Loucy (cell line): ENCODE measurements around the gene STXBP1.

Experiments used
- H2AFZ ChIP-seq: fragments of 200-600 bp; sonication (generic); 2 replicates; pipeline ENCODE4 v1.6.0; 2016; ENCODE audit warnings: antibody characterized with exemption, mild to moderate bottlenecking, low read length, moderate library complexity
- H3F3A ChIP-seq: fragments of 200-600 bp; 2 replicates; pipeline ENCODE4 v1.6.0; 2016; ENCODE audit warnings: antibody characterized with exemption, low read depth, mild to moderate bottlenecking
- H3K27me3 ChIP-seq: fragments of 200-600 bp; sonication (generic); 2 replicates; pipeline ENCODE4 v1.6.1; 2014; ENCODE audit warnings: low read length, mild to moderate bottlenecking; ENCODE audit not compliant: insufficient read depth, poor library complexity, severe bottlenecking
- H3K36me3 ChIP-seq: fragments of 200-600 bp; sonication (generic); 2 replicates; pipeline ENCODE4 v1.6.1; 2016; ENCODE audit warnings: low read length; ENCODE audit not compliant: insufficient read depth
- H3K4me1 ChIP-seq: fragments of 200-600 bp; sonication (generic); 2 replicates; pipeline ENCODE4 v1.5.1; 2014; ENCODE audit warnings: low read length, mild to moderate bottlenecking; ENCODE audit not compliant: insufficient read depth, poor library complexity, severe bottlenecking
- H3K4me2 ChIP-seq: fragments of 200-600 bp; sonication (generic); 2 replicates; pipeline ENCODE4 v1.6.0; 2014; ENCODE audit warnings: antibody characterized with exemption, low read length, low read depth, mild to moderate bottlenecking; ENCODE audit not compliant: poor library complexity, severe bottlenecking
- H3K4me3 ChIP-seq: fragments of 200-600 bp; sonication (generic); 2 replicates; pipeline ENCODE4 v1.5.1; 2014; ENCODE audit warnings: low read length, mild to moderate bottlenecking, mixed read lengths; ENCODE audit not compliant: poor library complexity, severe bottlenecking
- H3K79me2 ChIP-seq: fragments of 200-600 bp; sonication (generic); 2 replicates; pipeline ENCODE4 v1.6.1; 2014; ENCODE audit warnings: low read length; ENCODE audit not compliant: insufficient read depth
- H3K9ac ChIP-seq: fragments of 200-600 bp; sonication (generic); 2 replicates; pipeline ENCODE4 v1.6.0; 2014; ENCODE audit warnings: mild to moderate bottlenecking, low read depth, low read length, moderate library complexity; ENCODE audit not compliant: poor library complexity, severe bottlenecking
- H3K9me2 ChIP-seq: fragments of 200-600 bp; sonication (generic); replicated peaks from 2 replicates; pipeline ENCODE4 v1.6.1; 2016; ENCODE audit warnings: low read depth, low read length, mixed read lengths
- H3K9me3 ChIP-seq: fragments of 200-600 bp; sonication (generic); 2 replicates; pipeline ENCODE4 v1.6.1; 2014; ENCODE audit warnings: mild to moderate bottlenecking, antibody characterized with exemption, low read length, low read depth; ENCODE audit not compliant: insufficient read depth
- H4K20me1 ChIP-seq: fragments of 200-600 bp; sonication (generic); 2 replicates; pipeline ENCODE4 v1.6.0; 2014; ENCODE audit warnings: antibody characterized with exemption, low read length, mild to moderate bottlenecking; ENCODE audit not compliant: insufficient read depth, poor library complexity, severe bottlenecking
- EZH2phosphoT487 ChIP-seq: fragments of 200-600 bp; IDR thresholded peaks from 2 replicates; pipeline ENCODE4 v1.6.1; 2018; ENCODE audit warnings: antibody characterized with exemption, mild to moderate bottlenecking, moderate library complexity, borderline replicate concordance
- TF ChIP-seq, protein P1 (sequence below): fragments of 200-600 bp; sonication (generic); conservative IDR thresholded peaks from 2 replicates; pipeline ENCODE4 v1.5.1; 2014; ENCODE audit warnings: mild to moderate bottlenecking, antibody characterized with exemption, low read length

Gene STXBP1

DNA sequence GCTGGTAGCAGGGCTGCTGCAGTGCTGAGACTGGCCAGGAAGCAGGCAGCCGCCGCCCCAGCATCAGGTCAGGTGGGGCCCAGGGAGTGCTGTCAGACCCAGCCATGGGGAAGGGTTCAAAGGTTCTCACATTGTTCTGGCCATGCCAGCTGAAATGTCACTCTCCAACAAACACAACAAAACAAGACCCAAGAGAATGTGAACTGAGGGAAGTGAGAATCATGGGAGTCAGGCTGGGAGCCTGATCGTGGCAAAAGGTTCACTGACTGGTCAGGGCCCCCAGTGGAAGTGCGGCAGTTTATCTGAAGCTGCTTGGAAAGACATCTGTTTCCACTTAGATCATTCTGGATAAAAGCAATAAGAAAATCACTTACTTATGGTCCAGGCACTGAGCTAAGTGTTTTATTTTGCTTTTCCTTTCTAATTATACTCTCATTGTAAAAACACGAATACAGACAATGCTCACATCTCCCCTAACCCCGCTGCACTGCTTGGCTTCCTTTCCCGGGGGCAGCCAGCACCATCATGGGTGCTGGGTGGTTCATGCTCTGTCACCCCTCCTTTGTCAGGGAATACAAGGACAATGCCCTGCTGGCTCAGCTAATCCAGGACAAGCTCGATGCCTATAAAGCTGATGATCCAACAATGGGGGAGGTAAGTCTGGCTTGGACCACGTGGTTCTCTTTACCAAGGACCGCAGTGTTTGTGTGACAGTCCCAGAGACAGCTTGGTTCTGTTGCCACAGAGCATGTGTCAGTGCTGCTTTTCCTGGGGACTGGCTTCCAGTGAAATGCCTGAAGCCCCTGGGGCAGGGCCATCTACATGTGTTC is 52.8 kb downstream of the STXBP1 start:
- H3K27me3 ChIP-seq: no peaks in the 10 kb centered on the region
- no peak overlapping the region for H3K9ac ChIP-seq
- no peaks in the 10 kb centered on the region for H3F3A ChIP-seq
- no peak overlapping the region for H3K4me2 ChIP-seq
- H3K9me3 ChIP-seq: no peaks in the 10 kb centered on the region
- TF ChIP-seq, protein P1, sequence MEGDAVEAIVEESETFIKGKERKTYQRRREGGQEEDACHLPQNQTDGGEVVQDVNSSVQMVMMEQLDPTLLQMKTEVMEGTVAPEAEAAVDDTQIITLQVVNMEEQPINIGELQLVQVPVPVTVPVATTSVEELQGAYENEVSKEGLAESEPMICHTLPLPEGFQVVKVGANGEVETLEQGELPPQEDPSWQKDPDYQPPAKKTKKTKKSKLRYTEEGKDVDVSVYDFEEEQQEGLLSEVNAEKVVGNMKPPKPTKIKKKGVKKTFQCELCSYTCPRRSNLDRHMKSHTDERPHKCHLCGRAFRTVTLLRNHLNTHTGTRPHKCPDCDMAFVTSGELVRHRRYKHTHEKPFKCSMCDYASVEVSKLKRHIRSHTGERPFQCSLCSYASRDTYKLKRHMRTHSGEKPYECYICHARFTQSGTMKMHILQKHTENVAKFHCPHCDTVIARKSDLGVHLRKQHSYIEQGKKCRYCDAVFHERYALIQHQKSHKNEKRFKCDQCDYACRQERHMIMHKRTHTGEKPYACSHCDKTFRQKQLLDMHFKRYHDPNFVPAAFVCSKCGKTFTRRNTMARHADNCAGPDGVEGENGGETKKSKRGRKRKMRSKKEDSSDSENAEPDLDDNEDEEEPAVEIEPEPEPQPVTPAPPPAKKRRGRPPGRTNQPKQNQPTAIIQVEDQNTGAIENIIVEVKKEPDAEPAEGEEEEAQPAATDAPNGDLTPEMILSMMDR: no peak
- no peak for TF ChIP-seq EZH2phosphoT487
- no peaks in the 10 kb centered on the region for H3K9me2 ChIP-seq
- H3K36me3 ChIP-seq: peaks cover 54% of the 10 kb centered on the region; the same call in 1 of the 2 replicates
- no peaks in the 10 kb centered on the region for H4K20me1 ChIP-seq
- H3K79me2 ChIP-seq: no peaks in the 10 kb centered on the region
- H3K4me3 ChIP-seq: no peak overlapping the region
- no peaks in the 10 kb centered on the region for H3K4me1 ChIP-seq
- no peak overlapping the region for H2AFZ ChIP-seq

DNA sequence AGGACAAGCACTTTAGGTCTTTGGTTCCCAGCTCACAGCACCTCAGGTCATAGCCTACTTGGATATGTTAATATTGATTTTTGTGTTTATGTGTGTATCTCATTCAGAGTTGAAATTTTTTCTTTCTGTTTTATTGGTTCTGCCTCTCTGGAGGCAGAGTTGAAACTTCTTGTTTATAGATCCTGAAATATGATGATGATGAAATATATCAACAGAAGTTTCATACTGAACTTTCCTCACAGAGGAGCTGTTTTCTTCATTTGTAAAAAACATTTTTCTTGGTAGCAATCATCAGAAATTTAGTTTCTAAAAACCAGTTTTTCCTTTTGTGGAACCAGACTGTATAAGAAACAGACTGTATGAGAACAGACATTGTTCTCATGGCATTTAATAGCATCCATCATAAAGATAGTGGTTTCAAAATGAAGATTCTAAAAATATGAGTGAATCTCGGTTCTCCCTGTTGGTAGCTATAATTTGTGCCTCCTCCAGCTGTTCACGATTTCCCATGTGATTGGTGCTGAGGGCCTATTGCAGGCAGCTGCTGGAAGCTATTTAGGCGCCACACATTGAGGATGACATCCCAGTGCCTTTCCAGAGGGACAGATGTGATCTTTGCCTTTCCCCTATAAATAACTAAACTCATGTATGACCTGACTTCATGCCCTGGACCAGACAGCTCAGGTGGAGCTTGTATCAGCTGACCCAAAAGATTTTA is 55.2 kb downstream of the STXBP1 start:
- Histone ChIP-seq H3F3A (no peaks in the 10 kb centered on the region), H3K9ac (no peak overlapping the region), H4K20me1 (no peaks in the 10 kb centered on the region), H3K4me2 (no peak overlapping the region), H3K4me3 (no peak overlapping the region), H3K9me3 (no peaks in the 10 kb centered on the region), H3K27me3 (no peaks in the 10 kb centered on the region), H3K9me2 (no peaks in the 10 kb centered on the region), H2AFZ (no peak overlapping the region), H3K4me1 (no peaks in the 10 kb centered on the region), H3K79me2 (no peaks in the 10 kb centered on the region), H3K36me3 (peaks cover 52% of the 10 kb centered on the region; the same call in 1 of the 2 replicates)
- TF ChIP-seq EZH2phosphoT487: no peak
- TF ChIP-seq, protein P1: no peak

DNA sequence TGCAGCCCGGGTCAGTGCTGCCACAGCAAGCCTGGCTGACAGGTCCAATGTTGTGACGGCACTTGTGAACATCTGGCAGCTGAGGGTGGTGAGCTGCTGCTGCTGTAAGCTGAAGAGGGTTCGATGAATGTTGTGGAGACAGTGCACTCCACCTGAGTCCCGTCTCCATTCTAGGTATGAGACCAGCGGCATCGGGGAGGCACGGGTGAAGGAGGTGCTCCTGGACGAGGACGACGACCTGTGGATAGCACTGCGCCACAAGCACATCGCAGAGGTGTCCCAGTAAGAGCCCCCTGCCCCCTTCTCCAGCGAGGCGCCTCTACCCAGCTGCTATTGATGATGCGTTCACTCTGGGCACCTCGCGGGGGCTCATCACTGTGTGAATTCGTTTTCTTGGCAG is 55.8 kb downstream of the STXBP1 start:
- no peaks in the 10 kb centered on the region for H3K79me2 ChIP-seq
- H4K20me1 ChIP-seq: no peaks in the 10 kb centered on the region
- H3K36me3 ChIP-seq: peaks cover 51% of the 10 kb centered on the region; the same call in 1 of the 2 replicates
- H3K4me2 ChIP-seq: no peak overlapping the region
- H3K4me1 ChIP-seq: no peaks in the 10 kb centered on the region
- no peaks in the 10 kb centered on the region for H3K9me3 ChIP-seq
- H3K4me3 ChIP-seq: no peak overlapping the region
- H2AFZ ChIP-seq: no peak overlapping the region
- no peaks in the 10 kb centered on the region for H3K27me3 ChIP-seq
- H3F3A ChIP-seq: no peaks in the 10 kb centered on the region
- H3K9ac ChIP-seq: no peak overlapping the region
- H3K9me2 ChIP-seq: no peaks in the 10 kb centered on the region
- TF ChIP-seq, protein P1: no peak
- no peak for TF ChIP-seq EZH2phosphoT487
